GM19035 (cell line): ENCODE data around the gene L1CAM.

Source experiments
- ATAC-seq: cut with Tn5 transposase; IDR thresholded peaks from one replicate; pipeline ENCODE4 v1.9.1; 2021; ENCODE audit not compliant: unreplicated experiment

Gene L1CAM

GRCh38 chrX:153866302-153867019, 19.5 kb downstream of the L1CAM start:
- no peak for ATAC-seq

- ATAC-seq = no peak
Measured at GRCh38 chrX:153865685-153866084, 20.3 kb downstream of the L1CAM start.

GRCh38 chrX:153865321-153865580, 20.7 kb downstream of the L1CAM start:
- no peak for ATAC-seq

GRCh38 chrX:153864561-153865320, 21.2 kb downstream of the L1CAM start:
- ATAC-seq = no peak

DNA sequence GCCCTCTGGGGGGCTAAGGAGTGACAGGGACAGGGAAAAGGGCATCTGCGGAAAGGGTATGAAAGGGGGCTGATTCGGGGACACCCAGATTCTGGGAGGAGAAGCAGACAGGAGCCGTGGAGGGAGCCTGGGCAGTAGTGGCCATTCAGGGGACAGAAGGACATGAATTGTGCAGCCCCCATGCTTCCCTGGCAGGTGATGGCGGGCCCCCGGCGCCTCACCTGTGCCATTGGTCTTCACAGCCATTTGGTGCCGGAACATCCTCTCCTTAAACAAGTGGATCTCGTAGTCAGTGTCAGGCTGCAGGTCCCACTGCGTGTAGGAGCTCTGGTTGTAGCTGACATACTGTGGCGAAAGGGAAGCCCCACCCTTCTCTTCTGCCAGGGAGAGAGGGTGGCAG, 21.9 kb downstream of the L1CAM start:
- no peak for ATAC-seq

GRCh38 chrX:153863251-153863991, 22.6 kb downstream of the L1CAM start:
- ATAC-seq = no peak

- ATAC-seq = no peak
Measured at GRCh38 chrX:153862369-153863250, 23.4 kb downstream of the L1CAM start.

DNA sequence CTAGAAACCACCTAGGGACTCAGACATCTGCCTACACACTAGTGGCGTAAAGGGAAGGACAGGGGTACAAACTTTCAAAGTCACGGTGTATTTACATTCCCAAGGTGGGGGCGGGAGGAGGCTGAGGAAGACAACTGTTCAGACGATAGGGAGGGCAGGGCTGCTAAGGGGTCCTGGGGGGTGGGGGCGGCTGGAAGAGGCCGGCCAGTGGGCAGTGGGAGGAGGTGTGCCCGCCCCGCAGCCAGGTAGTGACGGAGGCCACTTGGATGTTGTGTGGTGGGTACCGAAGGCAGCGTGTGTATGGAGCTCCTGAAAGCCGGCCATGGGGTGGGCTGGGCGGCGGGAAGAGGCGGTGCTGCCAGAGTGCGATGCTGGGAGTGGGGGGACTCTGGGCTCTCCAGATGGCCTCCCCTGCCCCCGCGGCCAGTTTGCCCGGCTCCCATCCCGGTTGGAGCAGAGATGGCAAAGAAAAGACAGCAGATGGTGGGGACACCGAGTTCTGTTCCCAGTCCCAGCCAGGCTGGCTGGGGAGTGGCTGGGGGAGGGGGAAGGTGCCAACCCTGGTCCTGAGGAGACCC, 24.2 kb downstream of the L1CAM start:
- no peak for ATAC-seq

- ATAC-seq = no peak
Measured at GRCh38 chrX:153861151-153861550, 24.8 kb downstream of the L1CAM start.

GRCh38 chrX:153857348-153857903, 28.5 kb downstream of the L1CAM start:
- ATAC-seq = no peak

DNA sequence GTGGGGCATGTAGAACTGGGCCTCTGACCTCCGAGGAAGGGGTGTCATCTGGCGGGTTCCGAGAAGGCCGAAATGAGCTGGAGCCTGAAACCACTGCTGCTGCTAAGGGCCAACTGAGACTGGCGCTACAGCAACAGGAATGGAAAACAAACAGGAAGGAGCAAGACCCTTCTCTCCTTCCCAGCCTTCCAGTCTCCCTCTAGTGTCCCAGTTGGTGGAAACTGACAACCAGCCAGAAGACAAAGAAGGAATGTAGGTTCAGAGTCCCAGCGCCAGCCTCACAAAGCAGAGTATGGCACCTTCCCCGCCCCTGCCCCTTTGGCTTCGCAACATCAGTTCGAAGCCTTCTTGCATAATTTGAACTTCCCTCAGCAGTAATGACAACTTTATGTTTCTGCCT, 31.3 kb downstream of the L1CAM start:
- ATAC-seq = no peak

DNA sequence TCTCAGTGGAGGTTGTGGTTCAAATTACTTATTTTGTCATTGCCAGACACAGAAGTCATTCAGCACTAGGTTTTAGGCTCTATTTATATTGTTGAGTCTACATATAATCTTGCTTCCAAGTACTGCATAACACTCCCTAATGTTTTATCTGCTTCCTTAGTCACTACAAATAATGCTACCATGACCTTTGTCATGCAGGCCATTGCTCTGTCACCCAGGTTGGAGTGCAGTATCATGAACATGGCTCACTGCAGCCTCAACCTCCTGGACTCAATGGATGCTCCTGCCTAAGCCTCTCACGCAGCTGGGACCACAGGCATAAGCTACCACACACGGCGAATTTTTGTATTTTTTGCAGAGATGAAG, 32.1 kb downstream of the L1CAM start:
- no peak for ATAC-seq

DNA sequence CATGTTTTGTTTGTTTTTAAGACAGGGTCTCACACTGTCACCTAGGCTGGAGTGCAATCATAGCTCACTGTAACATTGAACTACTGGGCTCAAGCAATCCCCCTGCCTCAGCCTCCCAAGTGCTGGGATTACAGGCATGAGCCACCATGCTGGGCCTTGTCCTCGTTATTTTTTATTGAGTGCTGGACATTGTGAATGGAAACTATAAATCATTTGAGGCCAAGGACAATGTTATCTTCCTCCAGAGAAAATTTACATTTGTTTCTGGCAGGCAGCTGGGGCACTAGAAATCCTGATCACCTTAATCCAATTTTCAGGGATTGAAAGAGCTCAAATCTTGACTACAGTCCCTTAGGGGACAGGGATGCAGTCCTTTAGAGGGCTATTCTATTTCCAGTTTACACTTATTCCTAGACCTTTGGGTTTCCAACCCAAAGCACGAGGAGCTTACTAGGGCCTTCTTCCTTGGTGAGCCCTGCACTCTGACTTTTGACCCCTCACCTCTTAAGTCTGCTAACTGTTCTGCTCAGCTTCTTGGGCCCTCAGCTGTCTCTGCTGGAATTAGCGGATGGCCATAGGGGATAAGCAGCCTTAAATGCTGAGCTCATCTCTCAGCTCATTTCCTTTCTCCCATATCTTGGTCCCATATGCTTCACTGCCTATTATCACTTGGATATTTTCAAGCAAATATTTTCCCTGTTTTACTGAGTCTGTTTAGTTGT, 32.6 kb downstream of the L1CAM start:
- no peak for ATAC-seq

DNA sequence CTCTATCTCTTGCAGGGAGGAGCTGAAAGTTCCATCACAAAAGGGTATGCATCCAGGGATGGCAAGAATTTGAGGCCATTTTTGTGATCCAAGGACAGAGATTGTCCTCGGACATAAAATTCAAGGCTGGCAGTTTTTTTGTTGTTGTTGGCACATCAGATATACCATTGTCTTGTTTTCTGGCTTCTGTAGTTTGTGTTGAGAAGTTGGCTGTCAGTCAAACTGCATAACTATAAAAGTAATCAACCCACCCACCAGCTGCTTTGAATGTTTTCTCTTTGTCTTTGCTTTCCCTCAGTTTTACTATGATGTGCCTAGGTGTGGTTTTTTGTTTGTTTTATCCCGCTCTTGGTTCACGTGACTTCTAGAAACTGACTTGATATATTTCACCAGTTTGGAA, 34.0 kb downstream of the L1CAM start:
- ATAC-seq = no peak

GRCh38 chrX:153848325-153848724, 37.6 kb downstream of the L1CAM start:
- ATAC-seq = no peak

GRCh38 chrX:153845842-153846241, 40.1 kb downstream of the L1CAM start:
- no peak for ATAC-seq

DNA sequence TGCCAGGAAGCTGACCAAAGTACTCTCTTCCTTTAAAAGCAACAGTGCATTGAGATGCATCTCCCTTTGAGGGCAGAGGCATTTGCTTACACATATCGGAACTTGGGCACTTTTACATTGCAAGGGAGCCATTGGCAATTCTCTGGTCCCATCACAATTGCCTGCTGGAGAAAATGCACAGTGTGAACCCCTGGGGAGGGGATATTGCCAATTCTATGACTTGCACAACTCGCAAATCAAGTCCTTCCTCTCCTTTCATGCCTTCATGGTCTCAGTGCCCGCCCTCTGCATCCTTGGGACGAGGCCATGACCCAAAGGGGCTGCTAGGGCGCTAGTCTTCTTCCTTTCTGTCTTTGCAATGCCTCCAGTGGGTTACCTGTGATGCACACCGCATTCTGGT, 40.8 kb downstream of the L1CAM start:
- ATAC-seq = no peak

DNA sequence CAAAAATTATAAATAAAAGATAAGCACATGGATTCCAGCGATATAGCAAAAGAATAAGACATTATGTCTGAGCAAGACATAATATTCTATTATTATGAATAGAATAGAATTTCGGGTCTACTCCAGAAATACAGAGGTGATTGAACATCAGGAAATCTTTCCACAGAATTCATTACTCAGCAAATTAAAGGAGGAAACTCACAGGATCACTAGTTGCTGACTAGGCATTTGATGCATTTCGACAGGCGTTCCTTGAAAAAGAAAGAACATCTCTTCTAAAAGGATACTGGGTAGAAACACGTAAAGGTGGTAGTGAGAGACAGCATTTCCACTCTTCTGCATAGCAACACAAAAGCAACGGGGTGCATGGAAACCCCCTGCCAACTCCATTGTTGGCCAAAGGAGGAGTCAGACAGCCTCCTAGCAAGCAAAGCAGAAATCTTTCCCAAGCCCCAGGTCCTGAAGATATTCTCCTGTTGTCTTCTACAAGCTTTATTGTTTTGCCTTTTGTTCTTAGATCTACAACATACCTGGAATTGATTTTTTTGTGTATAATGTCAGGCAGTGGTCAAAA, 41.4 kb downstream of the L1CAM start:
- no peak for ATAC-seq

DNA sequence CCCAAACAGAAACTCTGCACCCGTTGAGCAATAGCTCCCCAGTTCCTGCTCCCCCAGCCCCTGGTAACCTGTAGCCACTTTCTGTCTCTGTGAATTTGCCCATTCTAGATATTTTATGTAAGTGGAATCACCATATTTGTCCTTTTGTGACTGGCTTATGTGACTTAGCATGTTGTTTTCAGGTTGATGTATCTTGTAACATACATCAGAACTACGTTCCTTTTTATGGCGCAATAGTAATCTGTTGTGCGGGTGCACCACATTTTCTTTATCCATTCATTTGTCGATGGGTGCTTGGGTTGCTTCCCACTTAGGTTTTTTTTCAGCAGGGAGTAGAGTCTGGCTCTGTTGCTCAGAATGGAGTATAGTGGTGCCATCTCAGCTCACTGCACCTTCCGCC, 49.1 kb downstream of the L1CAM start:
- ATAC-seq = no peak

- ATAC-seq = no peak
Measured at GRCh38 chrX:153832728-153833127, 53.2 kb downstream of the L1CAM start.
